Measurements from ENCODE around the gene PDE7B.

Gene PDE7B

GRCh38 chr6:136072691-136073090 lies 221.2 kb downstream of the PDE7B start:
- Histone ChIP-seq H3K27ac (ENCODE audit: extremely low read depth, low read depth, low read length) (no peak overlapping the region), H3K9me3 (ENCODE audit: control insufficient read depth, insufficient read depth, low read depth, low read length) (no peaks in the 10 kb centered on the region), H3K4me3 (ENCODE audit: low read depth, low read length) (no peak overlapping the region), H3K36me3 (ENCODE audit: control insufficient read depth in 2 of 2, insufficient read depth in 1 of 2, low read length in 2 of 2) (no peaks in the 10 kb centered on the region), H3K4me1 (ENCODE audit: control insufficient read depth, insufficient read depth, low read length) (no peaks in the 10 kb centered on the region)
- TF ChIP-seq SALL2 (tag by site-specific recombination; IDR thresholded peaks at IDR 0.05; ENCODE audit: borderline replicate concordance) (no peak), ZBTB7A (tag by site-specific recombination; IDR thresholded peaks at IDR 0.05; ENCODE audit: low read depth) (no peak), KLF7 (tag by site-specific recombination; IDR thresholded peaks at IDR 0.05; ENCODE audit: borderline replicate concordance) (no peak)
- CTCF ChIA-PET, result interaction anchor here (1.0 to 2.6 kb wide), 2 partner anchors 9 to 154 kb away, joined by 3 to 7 read pairs; no protein-coding TSS in a partner anchor
- POLR2A ChIA-PET, result no interaction called here

DNA sequence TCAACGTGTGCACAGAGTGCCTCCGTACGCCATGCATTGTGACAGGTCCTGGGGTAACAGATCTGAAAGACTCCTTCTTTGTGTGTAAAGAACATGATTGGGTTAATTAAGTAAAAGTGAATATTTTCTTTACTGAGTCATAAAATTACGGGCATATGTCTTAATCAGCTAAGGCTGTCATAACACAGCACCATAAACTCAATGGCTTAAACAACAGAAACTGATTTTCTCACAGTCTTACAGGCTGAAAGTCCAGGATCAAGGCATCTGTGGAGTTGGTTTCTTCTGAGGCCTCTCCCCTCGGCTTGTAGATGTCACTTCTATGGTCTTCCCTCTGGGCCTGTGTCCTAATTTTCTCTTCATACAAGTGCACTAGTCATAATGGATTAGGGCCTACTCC lies 221.7 kb downstream of the PDE7B start:
- no peak for TF ChIP-seq REPIN1 (tag by site-specific recombination; IDR thresholded peaks at IDR 0.05; ENCODE audit: low read depth)
- TF ChIP-seq ZNF530 (tag by site-specific recombination; IDR thresholded peaks at IDR 0.05; ENCODE audit: low read depth), result no peak
- TF ChIP-seq ZNF391 (tag by site-specific recombination; IDR thresholded peaks at IDR 0.05; ENCODE audit: borderline replicate concordance, low read depth), result no peak
- no peak for TF ChIP-seq ZNF214 (tag by site-specific recombination; IDR thresholded peaks at IDR 0.05; ENCODE audit: borderline replicate concordance)
- no peak for TF ChIP-seq GLI2 (tag by site-specific recombination; IDR thresholded peaks at IDR 0.05; ENCODE audit: borderline replicate concordance, low read depth)
- no peak for TF ChIP-seq ZBTB48 (tag by site-specific recombination; IDR thresholded peaks at IDR 0.05)
- TF ChIP-seq ZBTB17 (tag by site-specific recombination; IDR thresholded peaks at IDR 0.05), result no peak
- TF ChIP-seq ZNF785 (tag by site-specific recombination; IDR thresholded peaks at IDR 0.05), result no peak
- no peak for TF ChIP-seq ZNF521 (tag by site-specific recombination; IDR thresholded peaks at IDR 0.05)
- TF ChIP-seq ZNF335 (tag by site-specific recombination; conservative IDR thresholded peaks at IDR 0.05), result no peak
- TF ChIP-seq SCRT1 (tag by site-specific recombination; IDR thresholded peaks at IDR 0.05; ENCODE audit: borderline replicate concordance), result no peak
- TF ChIP-seq, protein P1, sequence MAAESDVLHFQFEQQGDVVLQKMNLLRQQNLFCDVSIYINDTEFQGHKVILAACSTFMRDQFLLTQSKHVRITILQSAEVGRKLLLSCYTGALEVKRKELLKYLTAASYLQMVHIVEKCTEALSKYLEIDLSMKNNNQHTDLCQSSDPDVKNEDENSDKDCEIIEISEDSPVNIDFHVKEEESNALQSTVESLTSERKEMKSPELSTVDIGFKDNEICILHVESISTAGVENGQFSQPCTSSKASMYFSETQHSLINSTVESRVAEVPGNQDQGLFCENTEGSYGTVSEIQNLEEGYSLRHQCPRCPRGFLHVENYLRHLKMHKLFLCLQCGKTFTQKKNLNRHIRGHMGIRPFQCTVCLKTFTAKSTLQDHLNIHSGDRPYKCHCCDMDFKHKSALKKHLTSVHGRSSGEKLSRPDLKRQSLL (tag by site-specific recombination; IDR thresholded peaks at IDR 0.05), result no peak
- no peak for TF ChIP-seq ZNF239 (tag by site-specific recombination; IDR thresholded peaks at IDR 0.05)
- TF ChIP-seq ZNF776 (tag by site-specific recombination; IDR thresholded peaks at IDR 0.05; ENCODE audit: borderline replicate concordance), result no peak
- no peak for TF ChIP-seq ZNF561 (tag by site-specific recombination; IDR thresholded peaks at IDR 0.05; ENCODE audit: borderline replicate concordance)
- no peak for TF ChIP-seq HOXC10 (CRISPR knock-in tag; IDR thresholded peaks at IDR 0.05)
- TF ChIP-seq ZNF23 (tag by site-specific recombination; IDR thresholded peaks at IDR 0.05; ENCODE audit: borderline replicate concordance), result no peak
- TF ChIP-seq ZNF501 (tag by site-specific recombination; IDR thresholded peaks at IDR 0.05), result no peak
- Histone ChIP-seq H3K9me3 (ENCODE audit: control insufficient read depth, insufficient read depth, low read depth, low read length) (no peaks in the 10 kb centered on the region), H3K36me3 (ENCODE audit: control insufficient read depth in 2 of 2, insufficient read depth in 1 of 2, low read length in 2 of 2) (no peaks in the 10 kb centered on the region), H3K27ac (ENCODE audit: extremely low read depth, low read depth, low read length) (no peak overlapping the region), H3K4me3 (ENCODE audit: low read depth, low read length) (no peak overlapping the region), H3K4me1 (ENCODE audit: control insufficient read depth, insufficient read depth, low read length) (no peaks in the 10 kb centered on the region)
- POLR2A ChIA-PET, result no interaction called here
- CTCF ChIA-PET, result no interaction called here

GRCh38 chr6:136076496-136076895 lies 225.0 kb downstream of the PDE7B start:
- Histone ChIP-seq H3K27ac (ENCODE audit: extremely low read depth, low read depth, low read length) (no peak overlapping the region), H3K36me3 (ENCODE audit: control insufficient read depth in 2 of 2, insufficient read depth in 1 of 2, low read length in 2 of 2) (no peaks in the 10 kb centered on the region), H3K4me3 (ENCODE audit: low read depth, low read length) (no peak overlapping the region), H3K9me3 (ENCODE audit: control insufficient read depth, insufficient read depth, low read depth, low read length) (no peaks in the 10 kb centered on the region), H3K4me1 (ENCODE audit: control insufficient read depth, insufficient read depth, low read length) (no peaks in the 10 kb centered on the region)
- ChIA-PET POLR2A (no interaction called here), CTCF (no interaction called here)
- TF ChIP-seq ZNF629 (tag by site-specific recombination; IDR thresholded peaks at IDR 0.05), result no peak
- no peak for TF ChIP-seq ZNF645 (tag by site-specific recombination; IDR thresholded peaks at IDR 0.05)
- no peak for TF ChIP-seq ZNF768 (tag by site-specific recombination; IDR thresholded peaks at IDR 0.05)
- no peak for TF ChIP-seq ZNF830 (tag by site-specific recombination; IDR thresholded peaks at IDR 0.05; ENCODE audit: low read depth)
- TF ChIP-seq ZNF747 (tag by site-specific recombination; IDR thresholded peaks at IDR 0.05), result no peak
- no peak for TF ChIP-seq ZNF404 (tag by site-specific recombination; IDR thresholded peaks at IDR 0.05)
- TF ChIP-seq, protein P2, sequence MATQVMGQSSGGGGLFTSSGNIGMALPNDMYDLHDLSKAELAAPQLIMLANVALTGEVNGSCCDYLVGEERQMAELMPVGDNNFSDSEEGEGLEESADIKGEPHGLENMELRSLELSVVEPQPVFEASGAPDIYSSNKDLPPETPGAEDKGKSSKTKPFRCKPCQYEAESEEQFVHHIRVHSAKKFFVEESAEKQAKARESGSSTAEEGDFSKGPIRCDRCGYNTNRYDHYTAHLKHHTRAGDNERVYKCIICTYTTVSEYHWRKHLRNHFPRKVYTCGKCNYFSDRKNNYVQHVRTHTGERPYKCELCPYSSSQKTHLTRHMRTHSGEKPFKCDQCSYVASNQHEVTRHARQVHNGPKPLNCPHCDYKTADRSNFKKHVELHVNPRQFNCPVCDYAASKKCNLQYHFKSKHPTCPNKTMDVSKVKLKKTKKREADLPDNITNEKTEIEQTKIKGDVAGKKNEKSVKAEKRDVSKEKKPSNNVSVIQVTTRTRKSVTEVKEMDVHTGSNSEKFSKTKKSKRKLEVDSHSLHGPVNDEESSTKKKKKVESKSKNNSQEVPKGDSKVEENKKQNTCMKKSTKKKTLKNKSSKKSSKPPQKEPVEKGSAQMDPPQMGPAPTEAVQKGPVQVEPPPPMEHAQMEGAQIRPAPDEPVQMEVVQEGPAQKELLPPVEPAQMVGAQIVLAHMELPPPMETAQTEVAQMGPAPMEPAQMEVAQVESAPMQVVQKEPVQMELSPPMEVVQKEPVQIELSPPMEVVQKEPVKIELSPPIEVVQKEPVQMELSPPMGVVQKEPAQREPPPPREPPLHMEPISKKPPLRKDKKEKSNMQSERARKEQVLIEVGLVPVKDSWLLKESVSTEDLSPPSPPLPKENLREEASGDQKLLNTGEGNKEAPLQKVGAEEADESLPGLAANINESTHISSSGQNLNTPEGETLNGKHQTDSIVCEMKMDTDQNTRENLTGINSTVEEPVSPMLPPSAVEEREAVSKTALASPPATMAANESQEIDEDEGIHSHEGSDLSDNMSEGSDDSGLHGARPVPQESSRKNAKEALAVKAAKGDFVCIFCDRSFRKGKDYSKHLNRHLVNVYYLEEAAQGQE (tag by site-specific recombination; IDR thresholded peaks at IDR 0.05), result no peak
- no peak for TF ChIP-seq ZNF121 (tag by site-specific recombination; IDR thresholded peaks at IDR 0.05)
- TF ChIP-seq ZNF785 (tag by site-specific recombination; IDR thresholded peaks at IDR 0.05), result no peak
- TF ChIP-seq RBAK (tag by site-specific recombination; IDR thresholded peaks at IDR 0.05), result no peak

Data from HEK293 (cell line).